IPS DF 6.9 (cell line): ENCODE data around the gene USP32.

ENCODE experiments used
- DNase-seq: peaks from one replicate; pipeline ENCODE4 v3.0.0-alpha.2; 2013; ENCODE audit warnings: low read depth, low spot score
- H3K27ac ChIP-seq: one replicate; pipeline ENCODE4 v1.5.1; 2013; ENCODE audit warnings: low read length, control low read depth
- H3K27me3 ChIP-seq: 2 replicates; pipeline ENCODE4 v1.6.1; 2013; ENCODE audit warnings: mild to moderate bottlenecking, low read length; ENCODE audit not compliant: control insufficient read depth, insufficient read depth
- H3K36me3 ChIP-seq: 2 replicates; pipeline ENCODE4 v1.6.1; 2013; ENCODE audit warnings: low read length; ENCODE audit not compliant: control insufficient read depth, insufficient read depth
- H3K4me1 ChIP-seq: 2 replicates; pipeline ENCODE4 v1.6.1; 2013; ENCODE audit warnings: low read length; ENCODE audit not compliant: control insufficient read depth, insufficient read depth
- H3K4me3 ChIP-seq: 2 replicates; pipeline ENCODE4 v1.5.1; 2013; ENCODE audit warnings: mild to moderate bottlenecking, low read length
- H3K9me3 ChIP-seq: 2 replicates; pipeline ENCODE4 v1.6.1; 2013; ENCODE audit warnings: low read length, inconsistent platforms; ENCODE audit not compliant: control insufficient read depth, insufficient read depth
- WGBS: extraction: QIAGEN DNeasy Blood & Tissue Kit; methylation state at CpG from one replicate; pipeline ENCODE4 v1.1.7; 2013; ENCODE audit warnings: mixed read lengths, missing lambda C conversion rate; ENCODE audit not compliant: insufficient read length, insufficient coverage; 5-methylcytosine and 5-hydroxymethylcytosine counted together

The USP32 gene

GRCh38 chr17:60135951-60136666, 255.8 kb downstream of the USP32 start:
- H3K36me3 ChIP-seq, result no peaks in the 10 kb centered on the region
- no peak overlapping the region for H3K27ac ChIP-seq
- no peak overlapping the region; the same call in 1 of the 2 replicates for H3K4me3 ChIP-seq
- no CpG with 5 or more reads among the region's 13 CpGs for WGBS
- peaks cover 4% of the 10 kb centered on the region; the same call in 1 of the 2 replicates for H3K4me1 ChIP-seq
- H3K9me3 ChIP-seq, result no peaks in the 10 kb centered on the region
- H3K27me3 ChIP-seq, result peaks cover 37% of the 10 kb centered on the region
- no peak for DNase-seq

DNA sequence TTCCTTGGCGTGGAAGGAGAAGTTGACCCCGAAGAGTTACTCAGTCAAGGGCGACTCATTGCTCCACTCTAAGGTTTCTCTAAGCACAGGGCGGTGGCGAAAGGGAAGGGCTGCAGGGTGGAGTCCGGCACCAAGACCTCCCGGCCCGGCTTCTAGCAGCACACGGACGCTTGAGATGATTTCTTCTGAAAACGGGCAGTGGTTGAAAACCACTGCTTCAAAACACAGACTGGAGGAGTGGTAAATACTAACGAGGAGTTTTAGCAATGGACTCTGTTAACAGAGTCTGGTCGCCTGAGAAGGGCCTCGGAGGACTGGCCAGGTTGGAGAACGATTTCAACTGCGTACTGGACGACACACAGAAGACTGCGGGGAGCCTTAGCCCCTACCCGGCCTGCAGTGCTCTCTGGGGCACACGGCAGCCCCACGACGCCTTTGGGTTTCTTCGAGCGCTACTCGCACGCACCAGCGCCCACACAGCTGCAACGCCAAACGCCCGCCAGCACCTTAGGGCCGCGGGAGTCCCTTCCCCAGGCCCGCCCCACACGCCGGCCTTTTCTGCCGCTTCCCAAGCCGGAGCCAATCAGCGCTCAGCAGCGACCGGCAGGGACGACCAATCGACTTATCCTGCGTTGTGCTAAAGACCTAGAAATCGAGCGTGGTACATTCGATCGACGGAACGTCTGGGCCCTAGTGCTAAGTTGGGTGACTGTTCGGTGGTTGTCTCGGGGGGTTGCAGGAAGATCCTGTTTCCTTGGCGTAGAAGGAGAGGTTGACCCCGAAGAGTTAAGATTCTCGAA, 256.6 kb downstream of the USP32 start:
- H3K27me3 ChIP-seq, result peaks cover 30% of the 10 kb centered on the region
- no peaks in the 10 kb centered on the region for H3K36me3 ChIP-seq
- no peaks in the 10 kb centered on the region for H3K9me3 ChIP-seq
- peak overlapping the region; percentile 87 for H3K4me3 ChIP-seq
- H3K27ac ChIP-seq, result no peak overlapping the region
- peak; percentile 70 for DNase-seq
- WGBS, result no CpG with 5 or more reads among the region's 54 CpGs
- H3K4me1 ChIP-seq, result 0 out of 2 replicates have a peak, but pooled peaks cover 1% of the 10 kb centered on the region

DNA sequence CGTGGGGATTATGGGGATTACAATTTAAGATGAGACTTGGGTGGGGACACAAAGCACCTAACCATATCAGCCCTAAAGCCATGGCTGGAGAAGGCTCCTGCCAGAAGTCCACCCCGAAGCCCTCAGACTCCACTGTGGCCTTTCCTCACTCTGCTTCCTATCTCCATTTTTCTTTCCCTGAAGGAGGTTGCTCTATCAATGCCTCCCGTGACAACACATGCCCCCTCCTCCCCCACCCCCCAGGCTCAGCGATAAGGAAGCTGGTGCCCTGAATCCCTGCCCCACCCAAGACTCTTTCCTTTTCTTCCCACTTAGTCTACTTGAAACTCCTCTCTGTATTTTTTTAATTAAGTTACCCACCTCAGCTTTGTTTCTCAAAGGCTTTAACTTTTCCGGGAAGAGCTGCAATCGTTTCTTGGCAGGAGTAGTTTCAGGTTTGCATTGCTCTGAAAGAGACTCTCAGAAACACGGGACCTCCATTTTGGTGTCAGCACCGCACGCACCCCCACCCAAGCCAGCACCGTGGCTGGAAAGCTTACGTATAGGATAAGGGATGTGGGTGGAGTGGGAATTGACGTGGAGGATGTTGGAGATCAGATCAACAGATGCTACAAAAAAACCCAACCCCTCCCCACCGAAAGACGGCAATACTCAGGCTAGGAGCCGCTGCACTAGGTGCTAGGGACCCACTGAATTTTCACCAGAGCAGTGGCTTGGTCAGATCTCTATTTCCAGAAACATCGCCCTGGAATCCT, 257.4 kb downstream of the USP32 start:
- Histone ChIP-seq H3K4me1 (0 out of 2 replicates have a peak, but pooled peaks cover 1% of the 10 kb centered on the region), H3K36me3 (no peaks in the 10 kb centered on the region), H3K9me3 (no peaks in the 10 kb centered on the region), H3K27ac (no peak overlapping the region), H3K4me3 (peak overlapping the region; percentile 87; the same call in 1 of the 2 replicates), H3K27me3 (peaks cover 23% of the 10 kb centered on the region)
- WGBS, result no CpG with 5 or more reads among the region's 16 CpGs
- DNase-seq, result no peak

DNA sequence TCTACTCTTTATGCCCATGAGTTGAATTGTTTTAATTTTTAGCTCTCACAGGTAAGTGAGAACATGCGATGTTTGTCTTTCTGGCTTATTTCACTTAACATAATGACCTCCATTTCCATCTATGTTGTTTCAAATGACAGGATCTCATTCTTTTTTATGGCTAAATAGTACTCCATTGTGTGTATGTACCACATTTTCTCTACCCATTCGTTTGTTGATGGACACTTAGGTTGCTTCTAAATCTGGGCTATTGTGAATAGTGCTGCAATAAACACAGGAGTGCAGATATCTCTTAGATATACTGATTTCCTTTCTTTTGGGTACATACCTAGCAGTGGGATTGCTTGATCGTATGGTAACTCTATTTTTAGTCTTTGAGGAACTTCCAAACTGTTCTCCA, 261.5 kb downstream of the USP32 start:
- WGBS, result no CpG with 5 or more reads among the region's 3 CpGs
- Histone ChIP-seq H3K27ac (no peak overlapping the region), H3K4me3 (no peak overlapping the region), H3K27me3 (no peaks in the 10 kb centered on the region), H3K4me1 (no peaks in the 10 kb centered on the region), H3K9me3 (no peaks in the 10 kb centered on the region), H3K36me3 (no peaks in the 10 kb centered on the region)
- DNase-seq, result no peak

GRCh38 chr17:60129164-60129563, 262.8 kb downstream of the USP32 start:
- Histone ChIP-seq H3K27me3 (no peaks in the 10 kb centered on the region), H3K4me3 (no peak overlapping the region), H3K9me3 (no peaks in the 10 kb centered on the region), H3K36me3 (no peaks in the 10 kb centered on the region), H3K4me1 (no peaks in the 10 kb centered on the region), H3K27ac (no peak overlapping the region)
- WGBS, result no CpG with 5 or more reads among the region's 4 CpGs
- DNase-seq, result no peak
